ENCODE results near the gene COX6B1.
"Not testable (repeated sequence)": the region's sequence is repeated elsewhere in the genome, so short reads cannot be mapped to it uniquely, and the experiment has no call there.

Gene COX6B1

DNA sequence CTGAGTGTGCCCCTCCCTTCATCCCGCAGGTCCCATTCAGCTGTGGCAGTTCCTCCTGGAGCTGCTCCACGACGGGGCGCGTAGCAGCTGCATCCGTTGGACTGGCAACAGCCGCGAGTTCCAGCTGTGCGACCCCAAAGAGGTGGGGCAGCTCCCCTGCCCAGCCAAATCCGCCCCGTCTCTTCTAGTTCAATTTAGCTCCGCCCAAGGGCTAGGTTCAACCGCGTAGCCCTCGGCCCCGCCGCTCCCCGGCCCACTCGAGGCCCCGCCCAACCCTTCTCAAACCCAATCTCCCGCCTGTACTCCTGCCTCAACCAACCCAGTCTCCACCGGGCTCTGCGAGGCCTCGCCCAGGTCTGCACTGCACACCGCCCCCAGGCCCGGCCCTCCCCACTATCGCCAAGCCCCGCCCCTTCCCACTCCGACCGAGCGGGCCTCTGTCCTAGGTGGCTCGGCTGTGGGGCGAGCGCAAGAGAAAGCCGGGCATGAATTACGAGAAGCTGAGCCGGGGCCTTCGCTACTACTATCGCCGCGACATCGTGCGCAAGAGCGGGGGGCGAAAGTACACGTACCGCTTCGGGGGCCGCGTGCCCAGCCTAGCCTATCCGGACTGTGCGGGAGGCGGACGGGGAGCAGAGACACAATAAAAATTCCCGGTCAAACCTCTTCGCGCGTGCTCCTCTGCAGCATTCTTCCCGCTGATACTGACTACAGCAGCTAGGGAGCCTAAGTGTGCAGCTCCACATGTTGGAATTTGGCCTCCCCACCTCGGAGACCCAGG lies 3.7 kb upstream of the COX6B1 start:
- peak overlapping the region; percentile 82 for H3K27ac ChIP-seq
- TF ChIP-seq CTCF (conservative IDR thresholded peaks at IDR 0.05) (no peak), ZFX (IDR thresholded peaks at IDR 0.05) (0 out of 2 replicates have a peak, but pooled peaks have one; percentile 17)

DNA sequence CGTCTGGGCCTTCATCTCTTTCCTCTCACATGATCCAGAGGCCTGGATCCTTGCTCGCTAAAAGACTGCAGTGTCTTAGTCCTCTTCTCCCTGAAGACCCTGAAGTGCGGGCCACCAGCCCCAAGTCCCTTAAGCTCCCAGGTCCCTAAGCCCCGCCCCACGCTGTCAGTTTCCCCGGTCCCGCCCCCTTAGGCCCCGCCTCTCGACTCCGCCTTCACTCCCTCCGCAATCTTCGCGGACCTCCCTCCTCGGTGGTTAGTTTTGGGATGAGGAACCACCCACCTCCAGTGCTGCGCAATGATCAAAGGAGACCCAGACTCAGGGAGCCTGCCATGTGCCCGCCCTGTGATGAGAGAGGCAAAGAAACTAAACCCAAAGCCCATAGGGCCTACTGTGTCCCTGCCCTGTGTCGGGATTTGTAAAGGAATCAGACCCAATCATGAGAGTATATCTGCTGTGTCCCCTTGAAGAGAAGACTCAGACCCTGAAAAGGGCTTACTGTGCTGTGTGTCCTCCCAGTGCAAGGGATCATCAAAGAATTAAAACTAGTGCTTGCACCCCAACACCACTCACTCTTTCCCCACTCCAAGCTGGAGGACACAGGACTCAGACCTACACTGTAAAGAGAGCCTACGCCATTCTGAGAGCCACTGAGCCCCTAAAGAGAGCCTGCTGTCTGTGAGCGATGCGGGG lies 3.0 kb upstream of the COX6B1 start:
- peak overlapping the region; percentile 82 for H3K27ac ChIP-seq
- TF ChIP-seq CTCF (conservative IDR thresholded peaks at IDR 0.05) (no peak), ZFX (IDR thresholded peaks at IDR 0.05) (no peak)

DNA sequence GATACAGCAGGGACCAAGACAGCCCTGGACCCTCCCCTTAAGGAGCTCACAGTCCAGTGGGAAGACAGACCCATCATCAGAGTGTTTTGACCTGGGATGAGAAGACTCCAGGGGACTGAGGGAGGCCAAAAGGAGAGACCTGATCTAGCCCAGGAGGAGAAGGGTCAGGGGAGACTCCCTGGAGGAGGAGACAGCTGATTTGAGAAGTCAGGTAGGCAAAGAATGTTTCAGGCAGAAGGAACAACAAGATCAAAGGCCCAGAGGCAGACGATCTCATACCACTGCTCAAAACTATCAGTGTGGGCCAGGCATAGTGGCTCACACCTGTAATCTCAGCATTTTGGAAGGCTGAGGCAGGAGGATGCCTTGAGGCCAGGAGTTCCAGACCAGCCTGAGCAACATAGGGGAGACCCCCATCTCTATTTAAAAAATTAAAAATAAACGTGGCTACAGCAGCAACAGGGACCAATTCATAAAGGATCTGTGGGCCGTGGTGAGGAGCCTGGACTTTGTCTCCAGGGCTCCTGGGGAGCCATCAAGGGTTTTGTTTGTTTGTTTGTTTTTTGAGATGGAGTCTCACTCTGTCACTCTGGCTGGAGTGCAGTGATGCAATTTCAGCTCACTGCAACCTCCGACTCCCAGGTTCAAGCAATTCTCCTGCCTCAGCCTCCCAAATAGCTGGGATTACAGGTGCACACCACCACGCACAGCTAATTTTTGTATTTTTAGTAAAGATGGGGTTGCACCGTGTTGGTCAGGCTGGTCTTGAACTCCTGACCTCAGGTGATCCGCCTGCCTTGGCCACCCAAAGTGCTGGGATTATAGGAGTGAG lies 2.2 kb upstream of the COX6B1 start:
- H3K27ac ChIP-seq, result peak overlapping the region; percentile 82; the same call in 1 of the 2 replicates

DNA sequence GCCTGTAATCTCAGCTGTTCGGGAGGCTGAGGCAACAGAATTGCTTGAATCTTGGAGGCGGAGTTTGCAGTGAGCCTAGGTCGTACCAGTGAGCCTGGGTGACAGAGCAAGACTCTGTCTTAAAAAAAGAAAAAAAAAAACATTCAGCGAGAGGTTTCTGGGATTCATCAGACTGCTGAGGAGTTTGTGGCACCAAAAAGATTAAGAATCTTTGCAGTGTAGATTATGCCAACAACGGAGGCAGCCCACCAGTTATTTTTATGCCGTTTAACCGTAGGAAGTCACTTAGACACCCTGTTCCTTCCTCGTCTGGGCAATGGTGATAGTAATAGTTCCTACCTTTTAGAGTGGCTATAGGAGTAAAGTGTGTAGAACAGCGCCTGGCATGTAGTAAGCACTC lies 2.5 kb downstream of the COX6B1 start:
- no peak overlapping the region for H3K27ac ChIP-seq

More for the DNA sequence above, 2.2 kb upstream of the COX6B1 start:
- TF ChIP-seq CTCF (conservative IDR thresholded peaks at IDR 0.05), result no peak
- TF ChIP-seq ZFX (IDR thresholded peaks at IDR 0.05), result no peak

DNA sequence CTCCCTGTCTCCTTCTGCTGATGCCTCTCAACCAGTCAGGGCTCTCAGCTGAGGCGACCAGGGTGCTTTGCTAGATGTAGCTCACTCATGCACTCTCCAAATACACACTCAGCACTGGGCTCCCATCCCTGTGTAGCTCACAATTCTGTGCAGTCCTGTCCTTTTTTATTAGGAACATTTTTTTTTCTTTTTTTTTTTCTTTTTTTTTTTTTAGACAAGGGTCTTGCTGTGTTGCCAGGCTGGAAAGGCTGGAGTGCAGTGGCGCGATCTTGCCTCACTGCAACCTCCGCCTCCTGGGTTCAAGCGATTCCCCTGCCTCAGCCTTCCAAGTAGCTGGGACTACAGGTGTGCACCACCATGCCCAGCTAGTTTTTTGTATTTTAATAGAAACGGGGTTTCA lies 6.7 kb downstream of the COX6B1 start:
- H3K27ac ChIP-seq, result not testable (repeated sequence)

More for the DNA sequence above, 2.5 kb downstream of the COX6B1 start:
- TF ChIP-seq ZFX (IDR thresholded peaks at IDR 0.05), result no peak
- TF ChIP-seq CTCF (conservative IDR thresholded peaks at IDR 0.05), result no peak

DNA sequence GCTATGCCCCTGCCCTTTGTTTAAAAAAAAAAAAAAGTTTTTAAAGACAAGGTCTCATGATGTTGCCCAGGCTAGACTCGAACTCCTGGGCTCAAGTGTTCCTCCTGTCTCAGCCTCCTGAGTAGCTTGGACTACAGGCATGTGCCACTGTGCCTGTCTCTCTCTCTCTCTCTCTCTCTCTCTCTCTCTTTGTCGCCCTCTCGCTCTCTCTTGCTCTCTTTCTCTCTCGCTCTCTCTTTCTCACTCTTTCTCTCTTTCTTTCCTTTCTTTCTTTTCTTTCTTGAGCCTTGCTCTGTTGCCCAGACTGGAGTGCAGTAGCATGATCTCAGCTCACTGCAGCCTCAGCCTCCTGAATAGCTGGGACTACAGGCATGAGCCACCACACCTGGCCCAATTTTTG lies 7.5 kb downstream of the COX6B1 start:
- no peak overlapping the region for H3K27ac ChIP-seq
- TF ChIP-seq ZFX (IDR thresholded peaks at IDR 0.05) (no peak), CTCF (conservative IDR thresholded peaks at IDR 0.05) (no peak)

DNA sequence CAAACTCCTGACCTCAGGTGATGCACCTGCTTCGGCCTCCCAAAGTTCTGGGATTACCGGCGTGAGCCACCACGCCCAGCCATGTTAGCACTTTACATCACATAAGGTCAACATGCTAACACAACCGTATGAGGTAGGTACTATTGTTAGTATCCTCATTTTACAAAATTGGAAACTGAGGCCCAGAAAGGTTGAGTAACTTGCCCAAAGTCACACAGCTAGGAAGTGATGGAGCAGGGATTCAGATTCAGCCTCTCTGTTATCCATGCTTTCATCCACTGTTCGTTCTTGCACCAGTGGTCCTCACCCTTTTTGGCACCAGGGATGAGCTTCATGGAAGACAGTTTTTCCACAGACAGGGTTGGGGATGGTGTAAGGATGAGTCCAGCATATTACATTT lies 8.6 kb downstream of the COX6B1 start:
- H3K27ac ChIP-seq, result no peak overlapping the region
- TF ChIP-seq CTCF (conservative IDR thresholded peaks at IDR 0.05) (no peak), ZFX (IDR thresholded peaks at IDR 0.05) (no peak)
